ENCODE data around the gene CTAGE4.
"Not testable (repeated sequence)": the region's sequence is repeated elsewhere in the genome, so short reads cannot be mapped to it uniquely, and the experiment has no call there.

Gene CTAGE4

GRCh38 chr7:144183166-144183565, at the start of gene CTAGE4:
Gene CTAGE4, plus strand, starts transcription at chr7:144183466. Its CDS starts 38 bp downstream, at chr7:144183504.
- DNase-seq = not testable (repeated sequence)

- DNase-seq = no peak
Measured at GRCh38 chr7:144134116-144134515, 49.1 kb upstream of the CTAGE4 start.

- DNase-seq = no peak
Measured at GRCh38 chr7:144137501-144137900, 45.8 kb upstream of the CTAGE4 start.

- DNase-seq = no peak
Measured at GRCh38 chr7:144142187-144142586, 41.1 kb upstream of the CTAGE4 start.

GRCh38 chr7:144144426-144144825, 38.8 kb upstream of the CTAGE4 start:
- DNase-seq = no peak

GRCh38 chr7:144148224-144148827, 34.9 kb upstream of the CTAGE4 start:
- DNase-seq = no peak

GRCh38 chr7:144158861-144159260, 24.4 kb upstream of the CTAGE4 start:
- no peak for DNase-seq

GRCh38 chr7:144164784-144165183, 18.5 kb upstream of the CTAGE4 start:
- no peak for DNase-seq

- not testable (repeated sequence) for DNase-seq
Measured at GRCh38 chr7:144171594-144172350, 11.5 kb upstream of the CTAGE4 start.

GRCh38 chr7:144174613-144175012, 8.7 kb upstream of the CTAGE4 start:
- DNase-seq = no peak

- peak in 1 of 2 donors; percentile 1 for DNase-seq
Measured at GRCh38 chr7:144178380-144179164, 4.7 kb upstream of the CTAGE4 start.

- DNase-seq = not testable (repeated sequence)
Measured at GRCh38 chr7:144179165-144179479, 4.1 kb upstream of the CTAGE4 start.

GRCh38 chr7:144187848-144188247, 4.6 kb downstream of the CTAGE4 start:
- not testable (repeated sequence) for DNase-seq

GRCh38 chr7:144188578-144189171, 5.4 kb downstream of the CTAGE4 start:
- DNase-seq = not testable (repeated sequence)

GRCh38 chr7:144193782-144194181, 10.5 kb downstream of the CTAGE4 start:
- not testable (repeated sequence) for DNase-seq

GRCh38 chr7:144194453-144194852, 11.2 kb downstream of the CTAGE4 start:
- not testable (repeated sequence) for DNase-seq

GRCh38 chr7:144195212-144195872, 12.1 kb downstream of the CTAGE4 start, which contains the start of gene ARHGEF35:
Gene ARHGEF35, minus strand, starts transcription at chr7:144195833. Its CDS starts 7,450 bp downstream, at chr7:144188383.
- not testable (repeated sequence) for DNase-seq

- not testable (repeated sequence) for DNase-seq
Measured at GRCh38 chr7:144198934-144199333, 15.7 kb downstream of the CTAGE4 start.

- not testable (repeated sequence) for DNase-seq
Measured at GRCh38 chr7:144201978-144202377, 18.7 kb downstream of the CTAGE4 start.

- not testable (repeated sequence) for DNase-seq
Measured at GRCh38 chr7:144203086-144203485, 19.8 kb downstream of the CTAGE4 start.

- DNase-seq = not testable (repeated sequence)
Measured at GRCh38 chr7:144205306-144205705, 22.0 kb downstream of the CTAGE4 start.

- not testable (repeated sequence) for DNase-seq
Measured at GRCh38 chr7:144217200-144217599, 33.9 kb downstream of the CTAGE4 start.

All from bone marrow (tissue), 2 donors.